ENCODE measurements around the gene RIMS3.
"Not testable (repeated sequence)": the region's sequence is repeated elsewhere in the genome, so short reads cannot be mapped to it uniquely, and the experiment has no call there.

Gene RIMS3

DNA sequence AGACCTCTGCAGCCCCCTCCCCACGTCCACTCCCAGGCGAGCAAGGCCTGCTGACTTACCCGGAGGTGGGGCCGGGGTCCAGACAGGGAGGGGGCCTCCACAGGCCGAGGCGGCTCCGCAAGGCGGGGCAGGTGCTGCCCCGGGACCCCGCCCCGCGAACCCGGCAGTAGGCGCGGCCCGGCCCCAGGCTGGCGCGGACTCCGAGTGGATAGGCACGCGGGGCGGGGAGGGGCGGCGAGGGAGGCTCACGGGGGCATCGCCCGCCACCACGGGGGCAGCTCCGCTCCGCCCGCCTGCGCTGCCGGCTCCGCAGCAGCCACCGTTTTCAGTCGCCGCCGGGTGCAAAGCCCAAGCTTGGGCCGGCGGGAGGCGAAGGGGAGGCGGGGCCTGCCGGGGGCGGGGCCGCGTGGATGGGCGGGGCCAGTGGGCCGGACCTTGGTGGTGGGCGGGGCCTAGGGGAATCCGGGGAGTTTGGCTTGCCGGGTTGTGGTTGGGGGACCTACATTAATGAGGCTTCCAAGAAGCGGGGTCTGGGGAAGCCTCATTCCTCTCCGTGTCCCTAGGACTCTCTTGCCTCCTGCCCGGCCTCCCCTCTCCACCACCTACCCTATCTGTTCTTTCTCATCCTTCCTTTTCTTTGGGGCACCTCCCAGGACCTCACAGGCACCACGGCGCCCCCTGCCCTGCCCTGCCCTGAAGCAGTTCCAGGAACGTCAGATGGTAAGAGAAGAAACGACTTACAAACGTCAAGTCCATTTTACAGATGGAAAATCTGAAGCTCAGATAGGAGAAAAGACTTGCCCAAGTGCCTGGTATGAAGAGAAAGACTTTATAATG is at the start of gene RIMS3:
Gene RIMS3 (minus strand): TSS at position 348 of the 837 bp plus-strand sequence. CDS start 23,757 bp downstream, outside the sequence.
- DNase-seq (ENCODE audit: low read depth in 2 of 2) = peak; percentile 68 to 78

DNA sequence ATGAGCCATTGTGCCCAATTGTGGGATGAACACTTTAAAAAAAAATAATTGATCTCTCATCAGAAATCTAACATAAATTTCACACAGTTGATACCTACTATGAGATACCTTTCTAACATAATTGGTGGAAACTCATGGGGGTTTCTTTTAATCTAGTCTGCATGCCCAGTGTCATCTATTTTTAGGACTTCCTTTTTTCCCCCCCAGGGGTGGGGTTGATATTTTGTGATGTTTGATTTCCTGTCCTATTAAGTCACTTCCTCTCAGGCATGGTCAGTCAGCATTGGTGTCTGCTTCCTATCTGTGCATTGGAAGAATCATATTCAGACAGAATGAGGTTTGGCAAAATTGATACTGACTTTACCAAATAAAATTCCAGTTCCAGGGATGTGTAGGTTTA is 47.5 kb upstream of the RIMS3 start:
- no peak for DNase-seq (ENCODE audit: low read depth in 2 of 2)

DNA sequence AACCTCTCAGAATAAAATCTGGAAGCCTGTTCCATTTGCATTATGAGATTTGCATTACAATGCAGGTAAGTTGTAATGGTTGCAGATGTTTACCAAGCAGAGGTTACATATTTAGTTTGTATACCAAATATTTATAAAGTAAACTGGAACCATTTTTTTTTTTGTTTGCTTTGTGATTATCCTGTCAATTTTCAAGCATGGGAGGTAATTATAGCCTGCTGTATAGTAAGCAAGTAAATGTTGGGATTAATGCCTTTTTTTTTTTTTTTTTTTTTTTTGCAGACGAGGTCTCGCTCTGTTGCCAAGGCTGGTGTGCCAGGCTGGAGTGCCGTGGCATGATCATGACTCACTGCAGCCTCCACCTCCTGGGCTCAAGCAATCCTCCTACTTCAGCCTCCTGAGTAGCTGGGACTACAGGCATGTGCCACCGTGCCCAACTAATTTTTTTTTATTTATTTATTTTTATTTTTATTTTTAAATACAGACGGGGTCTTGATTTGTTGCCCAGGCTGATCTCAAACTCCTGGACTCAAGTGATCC is 47.0 kb upstream of the RIMS3 start:
- DNase-seq (ENCODE audit: low read depth in 2 of 2) = no peak

DNA sequence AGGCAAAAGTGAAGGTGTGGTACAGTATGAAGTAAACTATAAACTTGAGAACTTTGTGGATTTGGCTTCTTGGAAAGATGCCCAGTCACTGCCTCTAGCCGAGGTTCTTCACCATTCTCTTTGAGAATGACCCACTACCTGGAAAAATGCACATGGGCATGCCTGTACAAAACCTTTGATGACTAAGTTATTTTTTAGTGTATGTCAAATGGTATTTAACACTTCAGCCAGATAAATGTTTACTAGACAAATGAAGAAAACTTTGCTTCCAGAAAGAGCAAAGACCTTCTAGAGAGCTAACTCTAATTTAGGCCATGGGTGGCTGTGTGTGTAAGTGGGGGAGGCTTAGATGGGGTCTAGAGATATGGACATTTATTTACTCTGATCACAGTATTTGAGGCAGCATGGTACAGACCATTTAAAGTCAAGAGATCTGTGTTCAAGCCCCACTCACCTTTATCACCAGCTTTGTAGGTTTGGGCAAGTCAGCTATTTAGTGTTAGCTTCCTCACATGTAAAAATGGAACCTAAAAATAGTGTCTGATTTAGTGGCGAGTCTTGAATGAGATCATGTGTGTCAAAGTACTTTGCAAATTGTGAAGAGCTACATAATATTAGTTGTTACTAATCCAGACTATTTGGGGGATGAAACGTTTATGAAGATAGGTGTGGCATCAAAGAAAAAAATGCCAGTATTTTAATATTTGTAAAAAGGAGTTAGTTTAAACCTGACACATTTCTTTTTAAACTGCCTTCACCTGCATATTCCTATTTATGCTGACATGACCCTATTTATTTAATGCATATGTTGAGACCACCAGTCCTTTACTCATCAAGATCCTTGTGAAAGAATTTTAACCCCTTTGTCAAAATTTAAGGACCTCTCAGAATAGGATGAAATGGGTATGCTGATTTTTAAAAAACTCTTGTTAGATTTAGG is 46.3 kb upstream of the RIMS3 start:
- no peak for DNase-seq (ENCODE audit: low read depth in 2 of 2)

DNA sequence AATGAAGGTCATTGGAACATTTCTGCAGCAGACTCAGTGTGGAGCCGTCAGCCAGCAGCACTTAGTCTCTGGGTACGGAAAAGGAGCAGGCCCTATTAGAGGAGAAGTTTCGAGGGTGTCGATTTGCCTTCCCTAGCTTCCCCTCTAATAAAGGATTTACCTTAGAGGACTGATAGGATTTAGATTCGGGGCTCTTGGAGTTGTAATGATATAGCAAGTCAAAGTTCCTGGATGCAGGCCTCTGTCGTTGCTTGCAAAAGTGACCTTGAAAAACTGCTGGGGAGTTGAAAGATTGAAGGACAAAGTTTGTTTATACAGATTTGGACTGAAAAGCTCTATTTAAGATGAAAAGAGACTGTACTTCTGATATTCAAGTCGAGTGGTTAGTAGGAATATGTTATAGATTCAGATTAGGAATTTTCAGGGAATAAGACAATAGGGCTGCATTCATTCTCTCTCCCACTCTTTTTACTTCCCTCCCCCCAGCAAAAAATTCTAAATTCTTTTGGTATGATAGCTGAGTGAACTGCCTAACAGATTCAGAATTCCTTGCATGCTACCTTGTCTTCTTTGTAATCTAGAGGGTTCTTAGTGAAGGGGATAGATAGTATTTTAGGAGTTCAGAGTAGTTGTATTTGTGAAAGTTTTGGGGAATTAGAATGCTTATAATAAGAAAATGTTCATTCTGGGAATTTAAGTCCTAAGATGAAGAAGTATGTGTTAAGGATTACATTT is 45.3 kb upstream of the RIMS3 start:
- no peak for DNase-seq (ENCODE audit: low read depth in 2 of 2)

DNA sequence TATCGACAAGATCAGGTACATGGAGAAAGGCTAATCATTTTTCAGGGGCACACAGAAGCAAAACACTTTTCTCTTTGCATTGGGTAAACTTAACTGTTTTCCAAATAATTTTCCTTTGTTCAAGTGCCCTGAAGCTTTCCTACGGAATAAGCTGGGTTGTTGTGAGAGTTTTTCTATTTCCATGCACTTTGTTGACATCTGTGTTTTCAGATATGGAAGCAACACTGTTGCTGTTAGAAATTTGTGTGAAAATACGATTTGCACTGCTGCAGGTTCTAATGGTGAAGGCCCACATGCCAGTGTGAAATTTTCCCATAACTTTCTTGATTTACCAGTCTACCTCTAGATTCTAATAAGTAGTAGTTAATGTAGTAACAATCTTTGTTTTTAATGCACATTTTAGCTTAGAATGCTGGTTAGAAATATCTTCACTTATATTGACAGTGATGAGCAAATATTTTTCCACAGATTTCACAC is 44.4 kb upstream of the RIMS3 start:
- DNase-seq (ENCODE audit: low read depth in 2 of 2) = no peak

DNA sequence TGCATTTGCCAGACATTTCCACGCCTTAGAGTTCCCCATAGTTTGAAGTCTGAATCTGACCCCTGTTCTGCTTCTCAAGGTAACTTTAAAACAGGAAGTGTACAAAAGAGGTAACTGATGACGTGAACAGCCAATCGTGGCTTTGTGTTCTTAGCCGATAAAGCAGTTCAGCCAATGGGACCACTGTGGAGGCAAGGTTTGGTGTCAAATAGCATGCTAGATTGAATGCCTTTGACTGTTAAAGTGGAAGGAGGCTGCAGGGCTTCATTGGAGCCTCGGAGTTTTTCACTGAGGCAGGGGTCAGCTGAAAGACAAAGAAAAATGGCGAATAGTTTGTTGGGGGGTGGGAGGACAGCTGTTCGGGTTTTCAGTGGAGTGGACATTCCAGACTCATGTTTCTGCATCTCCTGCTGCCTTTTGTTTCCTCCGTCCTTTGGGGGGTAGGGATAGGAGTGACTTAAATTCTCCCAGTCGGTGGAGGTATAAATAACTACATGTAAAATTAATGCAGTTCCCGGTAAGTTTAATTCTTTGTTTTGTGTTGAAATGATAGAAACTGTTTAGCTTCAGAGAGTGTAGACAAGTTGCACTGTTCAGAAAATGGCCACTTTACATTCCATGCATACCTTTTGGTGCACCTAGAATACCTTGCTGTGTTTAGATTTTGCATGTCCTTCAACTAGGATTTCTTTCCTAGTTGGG is 43.8 kb upstream of the RIMS3 start:
- DNase-seq (ENCODE audit: low read depth in 2 of 2) = peak; percentile 39 to 43

DNA sequence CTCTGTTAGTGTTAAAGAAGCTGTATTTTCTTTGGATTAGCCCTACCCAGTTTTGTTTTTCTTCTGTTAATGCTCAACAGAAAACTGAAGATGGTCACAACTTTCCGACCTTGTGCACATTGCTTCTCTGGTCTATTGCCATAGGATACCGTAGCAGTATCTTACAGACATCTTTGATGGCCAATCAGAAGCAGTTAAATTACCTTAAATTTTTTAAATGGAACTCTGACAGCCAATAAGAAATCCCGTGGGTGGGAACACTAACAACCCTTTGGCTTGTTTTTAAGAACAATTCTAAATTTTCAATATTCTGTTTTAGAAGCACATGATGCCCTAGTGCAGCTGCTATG is 43.2 kb upstream of the RIMS3 start:
- DNase-seq (ENCODE audit: low read depth in 2 of 2) = no peak

DNA sequence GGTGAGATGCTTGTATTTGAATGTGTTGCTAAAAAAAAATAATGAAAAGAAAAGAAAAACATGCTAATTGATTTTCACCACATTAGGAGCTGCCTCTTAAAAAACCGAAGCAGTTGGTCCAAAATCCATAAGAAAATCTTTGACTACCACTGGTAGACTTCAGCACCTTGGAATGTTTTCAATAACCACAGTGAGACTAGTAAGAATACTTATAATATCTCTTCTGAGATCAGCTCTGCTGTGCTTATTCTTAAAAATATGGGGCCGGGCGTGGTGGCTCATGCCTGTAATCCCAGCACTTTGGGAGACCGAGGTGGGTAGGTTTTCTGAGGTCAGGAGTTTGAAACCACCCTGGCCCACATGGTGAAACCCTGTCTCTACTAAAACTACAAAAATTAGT is 41.1 kb upstream of the RIMS3 start:
- no peak for DNase-seq (ENCODE audit: low read depth in 2 of 2)

DNA sequence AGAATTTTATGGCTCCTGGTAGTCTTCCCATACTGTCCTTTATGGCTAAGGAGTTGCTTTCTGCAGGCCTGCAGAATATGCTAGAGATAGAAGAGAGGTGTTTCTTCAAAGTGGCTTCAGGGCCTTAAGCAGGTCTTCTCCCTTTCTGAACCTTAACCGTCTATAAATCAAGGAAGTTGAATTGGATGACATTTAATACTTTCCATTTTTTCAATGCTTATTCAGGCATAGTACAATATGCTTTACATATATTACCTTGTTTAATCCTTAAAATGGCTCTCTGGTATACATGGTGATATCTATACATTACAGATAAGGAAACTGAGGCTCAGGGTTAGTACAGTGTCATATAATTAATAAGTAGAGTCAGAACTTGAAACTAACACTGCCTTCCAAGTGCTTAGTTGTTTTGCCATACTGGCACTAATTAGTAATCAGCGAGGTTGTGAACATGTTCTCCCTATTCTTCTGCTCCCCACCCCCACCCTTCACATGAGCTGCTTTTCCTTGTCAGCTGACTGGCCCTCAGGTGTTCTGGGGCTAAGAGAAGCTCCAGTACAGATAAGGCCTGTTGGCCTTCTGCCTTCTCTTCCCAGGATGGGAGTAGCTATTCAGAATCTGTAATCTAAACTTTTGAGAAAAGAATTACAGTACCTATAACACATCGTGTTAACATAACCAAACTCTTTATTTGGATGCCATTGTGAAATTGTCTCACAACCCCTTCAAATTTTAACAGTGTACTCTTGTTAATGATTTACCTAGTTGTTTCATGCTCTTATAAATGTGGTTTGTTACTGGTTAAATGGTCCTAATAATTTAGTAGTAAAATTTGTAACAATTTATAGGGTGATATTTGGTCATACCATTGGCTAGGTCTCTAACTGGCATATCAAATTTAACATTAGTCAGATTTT is 39.6 kb upstream of the RIMS3 start:
- DNase-seq (ENCODE audit: low read depth in 2 of 2) = no peak

DNA sequence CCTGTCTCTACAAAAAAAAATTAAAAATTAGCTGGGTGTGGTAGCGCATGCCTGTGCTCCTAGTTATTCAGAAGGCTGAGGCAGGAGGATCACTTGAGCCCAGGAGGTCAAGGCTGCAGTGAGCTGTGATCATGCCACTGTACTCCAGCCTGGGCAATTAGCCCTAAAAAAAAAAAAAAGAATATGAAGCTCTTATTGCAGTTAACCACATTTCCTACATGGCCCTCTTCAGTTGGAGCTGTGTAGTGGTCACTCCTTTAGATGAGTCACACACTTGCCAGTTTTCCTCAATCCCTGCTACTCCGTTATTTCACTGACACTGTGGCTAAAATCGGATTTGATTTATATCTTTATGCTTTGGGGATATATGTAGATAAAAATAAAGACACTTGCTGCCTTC is 37.8 kb upstream of the RIMS3 start:
- DNase-seq (ENCODE audit: low read depth in 2 of 2) = no peak

DNA sequence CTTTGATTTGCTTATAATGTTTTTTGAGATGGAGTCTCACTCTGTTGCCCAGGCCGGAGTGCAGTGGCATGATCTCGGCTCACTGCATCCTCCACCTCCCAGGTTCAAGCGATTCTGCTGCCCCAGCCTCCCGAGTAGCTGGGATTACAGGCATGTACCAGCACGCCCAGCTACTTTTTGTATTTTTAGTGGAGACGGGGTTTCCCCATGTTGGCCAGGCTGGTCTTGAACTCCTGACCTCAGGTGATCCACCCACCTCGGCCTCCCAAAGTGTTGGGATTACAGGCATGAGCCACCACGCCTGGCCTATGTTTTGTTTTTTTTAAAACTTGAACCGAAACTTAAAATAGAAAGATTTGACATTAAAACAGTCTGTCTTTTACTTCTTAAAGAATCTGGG is 37.3 kb upstream of the RIMS3 start:
- DNase-seq (ENCODE audit: low read depth in 2 of 2) = not testable (repeated sequence)

DNA sequence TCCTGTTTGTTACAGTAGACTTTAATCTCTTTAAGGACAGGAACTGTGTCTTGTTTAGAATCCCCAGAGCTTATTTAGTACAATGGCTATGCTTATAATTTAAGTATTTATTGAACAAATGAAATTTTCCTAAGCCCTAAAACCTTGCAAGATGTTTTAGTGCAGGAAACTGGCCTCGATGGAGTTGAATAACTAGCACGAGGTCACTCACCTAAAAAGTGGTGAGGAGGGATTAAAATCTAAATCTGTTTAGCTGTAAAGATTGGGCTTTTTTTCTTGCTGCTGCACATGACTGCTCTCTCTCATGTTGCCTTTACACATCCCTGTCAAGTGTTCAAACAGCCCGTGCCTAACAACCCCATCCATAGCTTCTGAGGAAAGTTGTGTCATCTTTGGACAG is 36.2 kb upstream of the RIMS3 start:
- DNase-seq (ENCODE audit: low read depth in 2 of 2) = no peak

DNA sequence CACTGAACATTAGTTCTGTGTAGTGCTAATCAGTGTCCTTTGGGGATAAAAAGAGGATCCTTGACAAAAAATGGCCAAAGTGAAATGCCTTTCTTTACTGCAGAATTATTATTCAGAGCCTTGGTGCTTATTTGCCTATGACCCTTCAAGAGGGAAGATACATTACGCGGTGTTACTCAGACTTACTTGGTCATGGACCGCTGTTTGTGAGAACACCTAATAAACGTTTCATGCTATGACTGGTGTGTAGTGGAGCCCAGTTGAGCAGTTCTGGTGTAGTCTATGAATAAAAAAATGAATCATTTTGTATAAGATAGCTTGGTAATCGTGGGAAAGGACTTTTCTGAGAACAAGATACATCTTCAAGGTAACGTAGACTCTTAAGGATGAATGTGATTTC is 34.3 kb upstream of the RIMS3 start:
- no peak for DNase-seq (ENCODE audit: low read depth in 2 of 2)

DNA sequence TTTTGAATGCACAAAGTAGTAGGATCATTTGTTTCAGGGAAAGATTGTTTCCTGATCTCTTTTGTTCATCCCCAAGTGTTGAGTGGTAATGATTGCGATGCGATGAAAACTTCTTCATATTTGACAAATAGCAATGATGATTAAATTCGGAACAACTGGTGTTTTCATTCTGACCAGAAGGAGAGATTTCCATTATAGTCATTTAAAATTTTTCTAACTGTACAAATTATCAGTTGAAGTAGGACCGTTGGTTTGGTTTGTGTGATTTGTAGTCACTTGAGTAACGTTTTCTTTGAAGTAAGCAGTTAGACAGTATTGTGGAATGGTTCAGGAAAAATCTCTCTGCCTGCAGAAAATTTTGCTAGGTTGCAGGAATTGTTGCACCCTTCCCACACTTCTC is 32.0 kb upstream of the RIMS3 start:
- no peak for DNase-seq (ENCODE audit: low read depth in 2 of 2)

DNA sequence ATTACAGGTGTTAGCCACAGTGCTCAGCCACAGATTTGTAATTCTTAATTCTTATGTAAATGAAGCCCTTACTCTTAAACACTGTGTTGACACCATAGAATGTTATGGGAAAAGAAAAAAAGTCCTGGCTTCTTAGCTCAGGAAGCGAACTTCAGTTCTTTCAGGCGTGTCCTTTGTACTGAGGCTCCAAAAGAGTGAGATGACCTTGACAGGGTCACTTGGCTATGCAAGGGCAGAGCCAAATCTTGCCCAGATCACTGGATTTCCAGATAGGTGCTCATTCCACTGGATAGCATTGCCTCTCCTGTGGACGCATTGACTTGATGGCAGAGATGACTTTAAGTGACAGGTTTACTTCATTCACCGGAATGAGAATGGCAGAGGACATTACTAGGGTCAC is 30.8 kb upstream of the RIMS3 start:
- DNase-seq (ENCODE audit: low read depth in 2 of 2) = no peak

DNA sequence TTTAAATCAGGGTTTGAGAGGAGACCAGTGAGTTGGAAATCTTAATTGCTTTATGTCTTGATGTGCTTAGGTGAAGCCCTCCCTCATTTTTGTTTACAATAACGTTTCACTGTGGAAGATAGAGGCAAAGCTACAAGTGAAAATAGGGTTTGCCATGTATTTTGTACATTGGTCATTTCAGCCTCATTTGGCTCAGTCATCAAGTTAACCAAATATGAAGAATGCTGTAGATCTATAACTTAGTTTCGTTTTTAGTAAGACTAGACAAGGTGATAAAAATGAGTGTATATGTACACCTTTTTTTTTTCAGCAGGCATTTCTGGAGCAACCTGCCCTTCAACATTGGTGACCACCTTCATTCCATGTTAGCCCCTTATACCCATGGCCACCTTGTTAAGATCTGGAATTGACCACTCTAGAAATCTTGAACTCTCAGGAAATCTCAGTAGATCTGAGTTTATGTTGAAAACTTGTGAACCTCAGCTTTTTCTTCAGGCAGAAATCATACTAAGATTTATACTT is 28.9 kb upstream of the RIMS3 start:
- DNase-seq (ENCODE audit: low read depth in 2 of 2) = no peak

DNA sequence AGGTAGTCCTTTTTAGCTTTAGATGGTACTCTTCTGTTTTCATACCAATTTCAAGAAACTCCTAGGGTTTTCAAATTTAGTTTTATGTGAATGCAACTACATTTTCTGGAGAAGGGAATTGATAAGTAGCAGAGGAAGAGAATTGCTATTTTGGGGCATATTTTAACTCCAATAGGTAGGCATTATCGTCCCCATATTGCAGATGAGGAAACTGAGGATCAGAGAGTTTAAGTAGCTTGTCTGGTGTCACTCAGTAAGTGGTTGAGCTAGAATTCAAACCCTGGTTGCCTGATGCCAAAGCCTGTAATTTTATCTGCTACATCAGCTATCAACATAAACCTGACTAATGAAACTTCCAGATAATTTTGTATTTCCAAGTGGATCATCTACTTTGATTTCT is 27.9 kb upstream of the RIMS3 start:
- DNase-seq (ENCODE audit: low read depth in 2 of 2) = no peak

DNA sequence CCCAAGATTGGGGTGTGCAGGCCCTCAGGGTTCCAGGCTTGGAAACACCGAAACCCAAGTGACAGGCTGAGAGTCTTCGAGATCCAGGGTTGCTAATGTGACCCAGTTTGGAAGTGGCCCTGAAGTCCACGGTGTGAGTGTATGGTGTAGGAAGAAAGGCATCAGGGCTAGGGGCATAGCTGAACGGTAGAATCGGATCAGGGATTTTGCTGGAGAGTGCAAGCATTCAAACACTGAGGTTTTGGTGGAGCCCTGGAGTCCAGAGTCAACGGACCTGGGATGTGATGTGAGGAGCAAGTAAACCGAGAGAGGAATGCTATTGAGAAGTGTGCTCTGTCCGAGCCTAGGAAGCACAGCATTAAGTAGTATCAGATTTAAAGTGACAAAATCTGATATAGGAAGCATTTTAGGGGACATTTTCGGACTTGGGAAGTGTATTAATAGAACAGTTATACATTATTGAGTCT is 27.0 kb upstream of the RIMS3 start:
- DNase-seq (ENCODE audit: low read depth in 2 of 2) = no peak

All from stimulated activated CD4-positive, alpha-beta T cell treated with anti-CD3 and anti-CD28 coated beads, Interleukin-12 subunit alpha, Interleukin-12 subunit beta, amount 100 ng/mL, for 24 hours (primary cell).